Endothelial cell of umbilical vein (primary cell): ENCODE data around the gene NALCN. TPM values are rescaled to one million over a fixed set of nuclear protein-coding genes. Genes with fewer than 3 reads are reported as not detected.

Experiments
- BruUV-seq: library from RNA; stranded (reverse); fragments of 400-500 nt; replicated peaks from 2 replicates; lab custom pipeline; 2021; lab: Mats Ljungman, UMichigan
- CTCF ChIA-PET: fragments of 300-600, 350-600 bp; sonication (Branson Sonifier 250); formaldehyde crosslinking; loops from one replicate; lab custom pipeline; 2021; ENCODE audit warnings: antibody characterized with exemption, inconsistent platforms; lab: Charles Lee
- POLR2A ChIA-PET: fragments of 300-600, 350-600 bp; sonication (Branson Sonifier 250); formaldehyde crosslinking; loops from one replicate; lab custom pipeline; 2021; ENCODE audit warnings: antibody characterized with exemption, inconsistent platforms; lab: Charles Lee
- DNase-seq: peaks from one replicate; pipeline ENCODE4 v3.0.0-alpha.2; 2011; ENCODE audit warnings: low read depth, low spot score
- FAIRE-seq: peaks from 2 replicates; lab custom pipeline; 2011; peaks lifted over from hg19 to GRCh38; lab: Jason Lieb, UNC
- H2AFZ ChIP-seq: 2 replicates; pipeline ENCODE4 v1.6.0; 2012; ENCODE audit warnings: low read depth, low read length, control low read depth, inconsistent platforms
- H3K27ac ChIP-seq: 2 replicates; pipeline ENCODE4 v1.5.1; 2011; ENCODE audit warnings: low read depth, mild to moderate bottlenecking, control low read depth, low read length, moderate library complexity; ENCODE audit not compliant: insufficient read depth
- H3K27me3 ChIP-seq, 2 experiments: 2 replicates each; pipeline versions ENCODE4 v1.6.0 to v1.6.1; 2011; ENCODE audit warnings: low read length in 2 of 2, mixed read lengths in 1 of 2; ENCODE audit not compliant: control insufficient read depth in 2 of 2, insufficient read depth in 2 of 2
- H3K36me3 ChIP-seq, 2 experiments: 2 replicates in 1 of 2; 3 replicates in 1 of 2; pipeline ENCODE4 v1.5.1; 2011; ENCODE audit warnings: low read length in 2 of 2, mild to moderate bottlenecking in 1 of 2, moderate library complexity in 1 of 2; ENCODE audit not compliant: control insufficient read depth in 2 of 2, insufficient read depth in 2 of 2; ENCODE audit errors: extremely low read depth in 1 of 2
- H3K4me1 ChIP-seq: 3 replicates; pipeline ENCODE4 v1.5.1; 2011; ENCODE audit warnings: mild to moderate bottlenecking, low read length; ENCODE audit not compliant: control insufficient read depth, insufficient read depth; ENCODE audit errors: extremely low read depth
- H3K4me2 ChIP-seq: 2 replicates; pipeline ENCODE4 v1.6.1; 2011; ENCODE audit warnings: low read length, control low read depth, mixed read lengths; ENCODE audit not compliant: insufficient read depth
- H3K4me3 ChIP-seq, 3 experiments: fragments of 200-600 bp in 1 of 3; sonication (generic), shearing (Covaris generic) in 1 of 3; replicated peaks in 1 of 3; 2 replicates each; pipeline ENCODE4 v1.5.1; 2011 to 2016; ENCODE audit warnings: control low read depth in 3 of 3, low read length in 3 of 3, mild to moderate bottlenecking in 2 of 3, inconsistent platforms in 1 of 3, low read depth in 1 of 3, moderate library complexity in 1 of 3; ENCODE audit not compliant: insufficient read depth in 1 of 3
- H3K79me2 ChIP-seq: 2 replicates; pipeline ENCODE4 v1.6.0; 2012; ENCODE audit warnings: low read length, inconsistent platforms; ENCODE audit not compliant: control insufficient read depth, insufficient read depth
- H3K9ac ChIP-seq: replicated peaks from 2 replicates; pipeline ENCODE3; 2011; ENCODE audit warnings: low read length, control low read depth; ENCODE audit not compliant: insufficient read depth; ENCODE audit errors: extremely low read depth
- H3K9me1 ChIP-seq: replicated peaks from 3 replicates; pipeline ENCODE4 v1.6.0; 2011; ENCODE audit warnings: mild to moderate bottlenecking, low read length; ENCODE audit not compliant: control insufficient read depth, insufficient read depth; ENCODE audit errors: extremely low read depth
- H3K9me3 ChIP-seq: replicated peaks from 2 replicates; pipeline ENCODE4 v1.5.1; 2012; ENCODE audit warnings: low read length, inconsistent platforms; ENCODE audit not compliant: control insufficient read depth, insufficient read depth
- H4K20me1 ChIP-seq: replicated peaks from 2 replicates; pipeline ENCODE3; 2011; ENCODE audit warnings: mild to moderate bottlenecking, low read length; ENCODE audit not compliant: control insufficient read depth, insufficient read depth; ENCODE audit errors: extremely low read depth
- CTCF ChIP-seq, 2 donors: IDR thresholded peaks; 1 replicate in 1 of 2; 2 replicates in 1 of 2; pipeline ENCODE4 v1.5.1; 2011; ENCODE audit warnings: low read length in 2 of 2, mild to moderate bottlenecking in 2 of 2, moderate library complexity in 2 of 2, control low read depth in 1 of 2, inconsistent platforms in 1 of 2, low read depth in 1 of 2; ENCODE audit not compliant: insufficient read depth in 1 of 2; ENCODE audit errors: extremely low read depth in 1 of 2
- EZH2 ChIP-seq: IDR thresholded peaks from 2 replicates; pipeline ENCODE4 v1.6.1; 2012; ENCODE audit warnings: borderline replicate concordance, low read depth, mild to moderate bottlenecking, moderate library complexity, low read length, inconsistent platforms; ENCODE audit not compliant: severe bottlenecking
- FOS ChIP-seq: IDR thresholded peaks from 2 replicates; pipeline ENCODE4 v1.6.1; 2011; ENCODE audit warnings: mild to moderate bottlenecking, low read length, moderate library complexity, borderline replicate concordance; ENCODE audit not compliant: insufficient read depth
- GATA2 ChIP-seq: IDR thresholded peaks from 2 replicates; pipeline ENCODE4 v1.7.0; 2011; ENCODE audit warnings: low read depth, mild to moderate bottlenecking, moderate library complexity, mixed read lengths, low read length; ENCODE audit not compliant: insufficient read length, insufficient read depth
- JUN ChIP-seq: IDR thresholded peaks from 2 replicates; pipeline ENCODE4 v1.6.1; 2011; ENCODE audit warnings: borderline replicate concordance, low read depth; ENCODE audit not compliant: insufficient read length, insufficient read depth
- MAX ChIP-seq: IDR thresholded peaks from 2 replicates; pipeline ENCODE4 v1.6.1; 2011; ENCODE audit not compliant: insufficient read depth, insufficient read length
- MYC ChIP-seq: IDR thresholded peaks from one replicate; pipeline ENCODE4 v1.6.1; 2011; ENCODE audit warnings: mild to moderate bottlenecking, low read depth, low read length
- POLR2A ChIP-seq: IDR thresholded peaks from 2 replicates; pipeline ENCODE4 v1.6.1; 2012; ENCODE audit warnings: low read depth, mild to moderate bottlenecking, control low read depth, low read length
- POLR2AphosphoS5 ChIP-seq: IDR thresholded peaks from 2 replicates; pipeline ENCODE4 v1.6.1; 2012; ENCODE audit warnings: low read depth, mild to moderate bottlenecking, control low read depth, low read length, moderate library complexity; ENCODE audit not compliant: insufficient read depth
- dilution Hi-C: fragments of 300-500 bp; cut with MboI; formaldehyde crosslinking; loops from one replicate; pipeline ENCODE4 v1.15.0; 2019; ENCODE audit warnings: low sequenced_read_pairs; ENCODE audit not compliant: extremely low pct_ligation_motif_present
- intact Hi-C: fragments of 100-400 bp; cut with micrococcal nuclease; formaldehyde crosslinking; loops from one replicate; pipeline ENCODE4 v1.10.0; 2022
- polyA plus RNA-seq, 4 experiments: library from polyadenylated mRNA; depleted of rRNA in 3 of 4; stranded (reverse) in 3 of 4; unstranded in 1 of 4; fragments of >200 nt; gene quantifications; 2 replicates each; pipeline versions ENCODE4 v1.2.1 to v1.2.3, GENCODE V29; 2011 to 2012; ENCODE audit warnings: missing spikeins in 1 of 4
- total RNA-seq: library from RNA; stranded (reverse); gene quantifications from 2 replicates; pipeline ENCODE4 v1.2.3, GENCODE V29; 2021

Gene NALCN
- total and polyA plus RNA-seq, 2 donors (not counting 3 experiments of a cell fraction or from before 2014, with no cell fraction given), result 3.3 to 4.4 TPM

DNA sequence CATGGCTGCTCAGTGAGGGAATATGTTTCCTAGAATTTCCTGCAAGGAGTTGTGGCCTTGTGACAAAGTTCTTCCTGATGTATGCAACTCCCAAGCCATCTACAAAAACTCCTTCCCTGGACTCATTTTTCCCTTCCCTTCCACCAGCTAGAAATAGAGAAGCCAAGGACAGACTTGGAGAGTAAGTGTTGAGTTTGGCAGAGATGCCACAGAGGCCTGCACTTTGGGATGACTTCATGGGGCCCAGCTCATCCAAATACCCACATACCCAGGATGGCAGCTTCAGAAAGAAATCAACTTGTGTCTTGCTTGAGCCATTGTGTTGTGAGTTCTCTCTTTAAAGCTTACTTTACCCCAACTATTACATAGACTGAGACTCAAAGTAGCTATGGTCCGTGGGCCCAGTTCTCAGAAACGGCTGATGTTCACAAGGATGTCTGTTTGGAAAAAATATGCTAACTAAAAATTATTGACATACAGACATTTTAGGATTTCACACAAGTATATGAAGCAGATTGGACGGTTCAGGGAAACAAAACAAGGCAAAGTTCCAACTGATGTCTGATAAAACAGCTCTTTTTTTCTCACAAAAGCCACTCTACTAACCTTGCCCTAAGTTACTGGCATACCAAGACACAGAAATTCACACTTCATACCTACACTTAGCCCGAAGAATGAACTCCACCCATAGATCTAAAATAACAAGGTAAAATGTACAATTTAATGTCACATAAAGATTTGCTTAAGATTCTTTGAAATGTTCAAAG lies 107.9 kb downstream of the NALCN start:
- H3K9ac ChIP-seq, result no peak overlapping the region
- H4K20me1 ChIP-seq, result no peaks in the 10 kb centered on the region
- no peaks in the 10 kb centered on the region for H3K79me2 ChIP-seq
- no peak overlapping the region for H3K4me2 ChIP-seq
- H3K4me3 ChIP-seq, result no peak overlapping the region
- BruUV-seq, result no TSS peak
- intact Hi-C loops, result no loop called here
- no peaks in the 10 kb centered on the region for H3K27me3 ChIP-seq
- dilution Hi-C loops, result no loop called here
- no peak for TF ChIP-seq POLR2AphosphoS5
- TF ChIP-seq CTCF (IDR thresholded peaks at IDR 0.05; ENCODE audit: extremely low read depth in 1 of 2, insufficient read depth in 1 of 2, low read depth in 1 of 2, low read length in 2 of 2), result no peak
- no peak for TF ChIP-seq POLR2A
- TF ChIP-seq JUN, result no peak
- TF ChIP-seq MAX, result no peak
- TF ChIP-seq EZH2, result no peak
- TF ChIP-seq MYC, result no peak
- TF ChIP-seq GATA2, result no peak
- no peak for TF ChIP-seq FOS
- no peaks in the 10 kb centered on the region for H3K9me3 ChIP-seq
- H3K36me3 ChIP-seq, result no peaks in the 10 kb centered on the region
- no peak overlapping the region for H3K27ac ChIP-seq
- POLR2A ChIA-PET, result no interaction called here
- H3K9me1 ChIP-seq, result no peaks in the 10 kb centered on the region
- FAIRE-seq (no peak), DNase-seq (no peak)
- CTCF ChIA-PET, result interaction anchor here (1.0 kb wide), 1 partner anchor 137 kb away, joined by 5 read pairs; no protein-coding TSS in a partner anchor
- H2AFZ ChIP-seq, result no peak overlapping the region
- no peaks in the 10 kb centered on the region for H3K4me1 ChIP-seq
